GM15510 (cell line): ENCODE data around the gene SPINT1.

Experiments
- POLR2A ChIP-seq: IDR thresholded peaks from 3 replicates; pipeline ENCODE4 v1.6.1; 2011; ENCODE audit warnings: borderline replicate concordance; ENCODE audit not compliant: insufficient read length; ENCODE audit errors: extremely low read depth

SPINT1 gene

GRCh38 chr15:40892447-40893012 is 48.7 kb downstream of the SPINT1 start:
- TF ChIP-seq POLR2A: no peak

DNA sequence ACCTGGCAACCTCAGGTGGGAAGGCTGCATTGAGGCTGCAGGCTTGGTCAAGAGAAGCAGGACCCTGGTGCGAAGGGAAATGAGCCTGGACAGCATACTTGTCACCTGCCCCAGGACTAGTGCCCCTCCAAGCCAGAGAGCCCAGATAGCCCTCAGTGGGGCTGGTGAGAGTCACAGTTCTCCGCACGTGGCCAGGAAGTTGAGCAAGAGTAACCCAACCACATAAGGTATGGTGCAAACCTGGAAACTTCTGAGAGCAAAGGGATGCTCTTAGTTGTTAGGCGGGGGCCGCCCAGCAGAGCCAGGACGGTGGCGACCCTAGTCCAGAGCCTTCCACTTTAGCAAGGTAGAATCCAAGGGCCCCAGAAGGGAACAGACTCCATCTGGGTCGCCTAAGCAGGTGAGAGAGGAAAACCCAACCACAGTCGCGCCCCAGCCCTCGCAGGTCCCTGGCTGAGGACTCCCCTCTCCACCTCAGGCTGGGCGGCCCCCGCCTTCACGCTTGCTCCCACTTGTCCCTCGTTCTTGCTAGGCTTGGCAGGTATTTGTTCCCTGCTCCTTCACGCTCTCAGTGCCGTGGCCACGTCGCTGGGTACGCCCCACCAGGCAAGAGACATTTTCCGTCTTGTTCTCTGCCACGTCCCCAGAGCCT is 49.3 kb downstream of the SPINT1 start:
- TF ChIP-seq POLR2A: no peak

DNA sequence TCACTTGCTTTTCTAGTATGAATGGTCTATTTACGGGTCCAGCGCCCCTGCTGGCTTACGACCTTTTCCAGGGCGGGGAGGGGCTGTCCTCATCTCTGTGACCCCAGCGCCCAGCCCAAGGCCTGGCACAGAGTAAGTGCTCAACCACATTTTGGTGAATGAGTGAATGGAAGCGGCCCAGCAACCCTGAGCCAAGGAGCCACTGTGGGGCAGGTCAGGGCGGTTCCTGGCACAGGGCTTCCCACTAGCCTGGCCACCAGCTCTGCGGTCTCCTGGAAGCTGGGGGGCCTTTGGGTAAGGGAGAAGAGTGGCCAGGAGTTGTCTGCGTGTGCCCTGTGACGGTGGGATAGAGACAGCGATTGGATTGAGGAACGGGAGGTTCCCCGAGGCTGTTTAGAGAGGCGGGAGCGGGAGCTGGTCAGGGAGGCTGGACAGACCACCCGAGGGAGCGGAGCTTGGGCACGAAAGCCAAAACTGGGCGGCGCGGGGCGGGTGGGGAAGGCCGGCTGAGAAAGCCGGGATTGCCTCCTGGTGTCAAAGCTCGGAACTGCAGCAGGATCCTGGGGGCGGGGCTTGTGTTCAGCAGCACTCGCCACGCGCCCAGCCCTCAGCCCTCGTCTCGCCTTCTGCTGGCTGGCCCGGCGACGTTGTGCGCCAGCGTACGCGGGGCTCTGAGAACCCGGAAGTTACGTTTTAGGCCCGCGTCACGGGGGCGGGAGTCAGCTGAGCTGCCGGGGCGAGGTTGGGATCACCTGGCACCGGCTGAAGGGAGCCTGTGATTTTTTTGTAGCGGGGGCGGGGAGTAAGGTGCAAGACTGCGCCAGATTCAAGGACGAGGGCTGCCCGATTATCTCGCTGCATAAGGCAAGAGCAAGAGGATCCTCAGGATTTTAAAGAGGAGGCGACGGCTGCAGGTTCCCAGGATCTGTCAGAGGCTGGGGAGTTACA is 50.2 kb downstream of the SPINT1 start, which contains the start of gene VPS18:
VPS18 (plus strand) TSS at position 718 of the 948 bp plus-strand sequence. CDS start 319 bp downstream, outside the sequence.
- TF ChIP-seq POLR2A: peak; percentile 63

GRCh38 chr15:40894681-40895448 is 51.0 kb downstream of the SPINT1 start:
- TF ChIP-seq POLR2A: peak; percentile 1

DNA sequence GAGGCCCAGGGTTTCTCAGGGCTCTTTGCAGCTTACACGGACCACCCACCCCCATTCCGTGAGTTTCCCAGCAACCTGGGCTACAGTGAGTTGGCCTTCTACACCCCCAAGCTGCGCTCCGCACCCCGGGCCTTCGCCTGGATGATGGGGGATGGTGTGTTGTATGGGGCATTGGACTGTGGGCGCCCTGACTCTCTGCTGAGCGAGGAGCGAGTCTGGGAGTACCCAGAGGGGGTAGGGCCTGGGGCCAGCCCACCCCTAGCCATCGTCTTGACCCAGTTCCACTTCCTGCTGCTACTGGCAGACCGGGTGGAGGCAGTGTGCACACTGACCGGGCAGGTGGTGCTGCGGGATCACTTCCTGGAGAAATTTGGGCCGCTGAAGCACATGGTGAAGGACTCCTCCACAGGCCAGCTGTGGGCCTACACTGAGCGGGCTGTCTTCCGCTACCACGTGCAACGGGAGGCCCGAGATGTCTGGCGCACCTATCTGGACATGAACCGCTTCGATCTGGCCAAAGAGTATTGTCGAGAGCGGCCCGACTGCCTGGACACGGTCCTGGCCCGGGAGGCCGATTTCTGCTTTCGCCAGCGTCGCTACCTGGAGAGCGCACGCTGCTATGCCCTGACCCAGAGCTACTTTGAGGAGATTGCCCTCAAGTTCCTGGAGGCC is 55.8 kb downstream of the SPINT1 start:
- no peak for TF ChIP-seq POLR2A

- no peak for TF ChIP-seq POLR2A
Measured at GRCh38 chr15:40900256-40901052, 56.6 kb downstream of the SPINT1 start.

DNA sequence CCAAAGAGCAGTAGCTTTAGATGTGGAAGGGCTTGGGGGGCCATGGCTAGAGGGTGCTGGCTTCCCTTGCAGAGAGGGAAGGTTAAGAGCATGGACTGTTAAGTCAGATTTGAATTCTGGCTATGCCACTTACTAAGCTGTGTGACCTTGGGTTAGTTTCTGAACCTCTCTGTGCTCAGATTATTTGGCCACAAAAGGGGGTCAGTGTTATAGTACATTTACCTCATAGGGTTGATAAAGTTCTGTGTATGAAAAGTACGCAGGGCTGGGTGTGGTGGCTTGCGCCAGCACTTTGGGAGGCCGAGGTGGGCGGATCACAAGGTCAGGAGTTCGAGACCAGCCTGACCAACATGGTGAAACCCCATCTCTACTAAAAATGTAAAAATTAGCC is 57.2 kb downstream of the SPINT1 start:
- no peak for TF ChIP-seq POLR2A

- TF ChIP-seq POLR2A: no peak
Measured at GRCh38 chr15:40902605-40903561, 59.0 kb downstream of the SPINT1 start.

- TF ChIP-seq POLR2A: no peak
Measured at GRCh38 chr15:40904552-40905201, 60.8 kb downstream of the SPINT1 start.

DNA sequence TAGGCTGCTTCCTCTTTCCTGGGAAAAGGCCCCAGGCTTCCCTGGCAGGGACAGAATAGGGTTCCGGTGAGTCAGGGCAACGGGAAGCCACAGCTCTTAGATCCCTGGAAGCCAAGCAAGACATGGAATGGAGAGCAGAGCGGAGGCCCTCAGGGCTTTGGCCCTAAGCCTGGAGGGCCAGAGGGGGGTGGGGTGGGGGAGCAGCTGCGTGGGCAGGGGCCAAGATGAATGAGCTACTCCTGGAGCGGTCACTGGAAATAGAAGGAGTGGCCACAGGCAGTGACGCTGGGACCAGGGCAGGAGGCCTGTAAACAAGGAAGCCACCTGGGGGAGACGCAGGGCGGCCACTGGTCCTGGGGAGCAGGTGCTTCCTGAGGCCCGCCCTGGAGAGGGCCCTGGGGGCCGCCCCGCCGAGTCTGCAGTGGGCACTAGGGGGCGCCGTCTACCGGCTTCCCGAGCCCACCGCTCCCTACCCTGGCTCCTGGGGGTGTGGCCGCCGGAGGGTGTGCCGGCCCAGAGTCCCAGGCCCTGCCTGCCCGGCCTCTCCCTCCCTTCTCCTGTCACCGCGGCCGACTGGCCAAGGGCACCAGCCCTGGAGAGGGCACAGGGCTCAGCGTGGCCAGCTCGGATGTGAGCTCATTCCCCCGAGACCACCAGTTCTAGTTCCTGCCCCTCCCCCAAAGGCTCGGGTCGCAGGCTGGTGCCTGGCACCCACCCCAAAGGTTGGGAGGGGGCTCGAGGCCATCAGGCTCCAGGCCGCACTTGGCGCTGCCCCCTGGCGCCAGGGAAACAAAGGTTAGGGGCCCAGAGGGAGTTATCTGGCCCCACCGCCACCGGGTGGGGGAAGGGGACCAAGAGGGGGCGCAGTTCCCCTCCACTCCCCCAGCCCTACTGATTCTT is 62.5 kb downstream of the SPINT1 start:
- TF ChIP-seq POLR2A: no peak

DNA sequence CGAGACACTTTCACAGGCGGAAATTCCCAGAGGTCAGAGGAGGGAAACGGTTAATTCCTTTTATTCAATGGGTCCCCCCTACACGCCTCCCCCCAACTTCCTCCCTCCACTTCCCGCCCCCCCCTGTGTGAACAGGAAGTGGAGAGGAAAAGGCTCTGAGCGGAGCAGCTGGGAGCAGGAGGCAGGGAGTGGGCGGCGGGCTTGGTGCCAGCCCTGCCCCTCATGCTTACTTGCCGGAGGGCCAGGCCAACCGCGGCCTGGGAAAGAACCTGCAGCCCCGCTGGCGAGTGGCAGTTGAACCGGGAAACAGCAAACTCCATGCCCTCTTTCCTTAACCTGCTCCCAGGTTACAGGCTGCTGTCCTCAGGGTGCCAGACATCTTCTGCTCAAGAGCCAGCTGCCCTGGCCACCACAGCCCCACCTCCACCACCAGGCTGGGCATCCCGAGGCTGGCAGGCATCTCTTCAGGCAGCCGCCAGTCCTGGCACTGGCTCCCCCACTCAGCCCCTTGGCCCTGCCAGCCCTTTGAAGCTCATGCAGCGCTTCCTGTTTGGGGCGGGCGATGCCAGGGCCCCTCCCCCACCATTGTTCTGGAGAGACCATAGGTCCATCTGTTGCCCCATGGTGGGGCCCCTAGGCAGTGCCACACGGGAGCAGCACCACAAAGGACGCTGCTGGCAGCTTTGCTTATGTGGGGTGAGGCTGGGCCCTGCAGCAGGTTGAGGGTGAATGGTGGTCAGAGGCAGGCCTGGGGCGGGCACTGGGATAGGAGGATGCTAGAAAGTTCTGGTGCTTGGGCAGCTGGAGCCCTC is 63.3 kb downstream of the SPINT1 start:
- no peak for TF ChIP-seq POLR2A
